IPS-18c (cell line): ENCODE data around the gene MS4A18.

Source experiments
- H3K4me3 ChIP-seq: 2 replicates; pipeline ENCODE4 v1.7.0; 2013; ENCODE audit warnings: low read depth, mild to moderate bottlenecking, low read length, moderate library complexity; ENCODE audit not compliant: insufficient read depth
- H3K9me3 ChIP-seq: one replicate; pipeline ENCODE4 v1.6.1; 2013; ENCODE audit warnings: mild to moderate bottlenecking, low read length, moderate library complexity; ENCODE audit not compliant: control insufficient read depth, insufficient read depth

Gene MS4A18

DNA sequence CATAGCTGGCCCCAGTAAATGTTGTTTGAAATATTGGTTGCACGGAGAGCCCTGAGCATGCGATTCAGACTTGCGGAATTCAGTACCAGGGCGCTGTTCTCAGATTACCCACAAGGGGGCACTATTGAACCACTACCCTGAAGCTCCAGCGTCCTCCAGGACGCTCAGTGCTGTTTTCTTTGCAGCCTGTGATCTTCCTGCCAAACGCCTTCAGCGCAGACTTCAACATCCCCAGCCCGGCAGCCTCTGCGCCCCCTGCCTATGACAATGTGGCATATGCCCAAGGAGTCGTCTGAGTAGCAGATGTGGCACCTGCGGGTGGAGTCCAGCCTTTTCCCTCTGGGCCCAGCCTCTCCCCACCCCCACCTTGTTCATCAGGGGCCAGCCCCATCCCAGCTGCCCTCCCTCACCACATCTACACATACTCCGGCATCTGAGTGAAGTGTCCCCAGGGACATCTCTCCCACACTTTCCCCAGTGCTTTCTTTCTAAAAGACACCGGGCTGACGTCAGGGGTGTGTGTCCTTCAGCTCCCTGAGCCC, 51.0 kb downstream of the MS4A18 start:
- no peaks in the 10 kb centered on the region for H3K9me3 ChIP-seq
- no peak overlapping the region for H3K4me3 ChIP-seq

DNA sequence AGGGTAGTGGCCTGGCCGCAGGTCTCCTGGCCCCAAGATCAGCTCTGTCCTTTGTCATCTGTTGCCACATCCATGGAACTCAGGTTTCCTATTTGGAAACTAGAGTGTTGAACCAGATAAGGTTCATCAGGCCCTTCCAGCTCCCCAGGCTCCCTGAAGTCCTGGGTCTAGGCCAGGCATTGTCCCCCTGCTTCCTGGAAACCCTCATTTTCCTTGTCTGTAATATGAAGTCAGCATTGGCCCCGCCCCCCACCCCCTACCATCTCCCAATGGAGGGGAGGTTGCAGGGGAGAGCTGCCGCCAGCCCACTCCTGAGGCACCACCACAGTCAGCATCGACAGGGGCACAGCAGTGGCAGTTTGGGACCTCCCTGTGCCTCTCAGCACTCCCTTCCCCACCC, 51.6 kb downstream of the MS4A18 start:
- H3K9me3 ChIP-seq, result no peaks in the 10 kb centered on the region
- no peak overlapping the region for H3K4me3 ChIP-seq

DNA sequence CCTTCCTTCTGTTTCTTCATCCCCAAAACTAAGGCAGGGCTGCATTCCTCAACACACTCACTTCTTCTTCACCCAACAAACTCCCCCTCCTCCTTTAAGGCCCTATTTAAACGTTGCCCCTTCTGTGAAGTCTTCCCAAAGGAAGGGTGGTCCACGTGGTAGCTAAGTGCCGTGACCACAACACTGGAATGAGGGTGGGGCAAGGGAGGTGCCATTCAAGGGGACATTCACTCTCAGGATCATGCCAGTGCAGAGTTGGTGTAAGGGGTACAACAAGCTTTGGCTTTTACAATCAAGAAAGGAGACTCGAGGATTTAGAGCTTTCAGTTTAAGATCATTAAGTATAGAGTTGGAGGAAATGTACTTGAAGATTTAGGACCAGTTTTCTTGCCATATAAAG, 52.6 kb downstream of the MS4A18 start:
- Histone ChIP-seq H3K9me3 (no peaks in the 10 kb centered on the region), H3K4me3 (no peak overlapping the region)

DNA sequence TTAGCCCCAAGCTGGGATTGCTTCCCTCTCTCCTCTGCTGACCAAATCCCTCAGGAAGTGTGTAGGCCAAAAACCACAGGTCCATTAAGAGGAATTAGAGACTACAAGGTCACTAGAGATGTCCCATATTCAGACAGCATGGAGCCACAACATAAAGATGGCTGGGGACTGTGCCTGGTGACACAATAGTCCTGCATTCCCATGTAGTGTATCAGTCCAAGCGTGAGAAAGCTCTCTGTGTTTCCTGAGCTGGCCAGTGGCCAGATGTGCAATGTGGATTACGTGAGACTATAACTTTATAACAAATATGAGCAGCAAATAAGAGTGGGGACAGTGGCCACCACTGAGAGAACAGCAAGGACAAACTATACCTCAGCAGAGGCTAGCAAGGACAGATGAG, 53.1 kb downstream of the MS4A18 start:
- Histone ChIP-seq H3K4me3 (no peak overlapping the region), H3K9me3 (no peaks in the 10 kb centered on the region)

DNA sequence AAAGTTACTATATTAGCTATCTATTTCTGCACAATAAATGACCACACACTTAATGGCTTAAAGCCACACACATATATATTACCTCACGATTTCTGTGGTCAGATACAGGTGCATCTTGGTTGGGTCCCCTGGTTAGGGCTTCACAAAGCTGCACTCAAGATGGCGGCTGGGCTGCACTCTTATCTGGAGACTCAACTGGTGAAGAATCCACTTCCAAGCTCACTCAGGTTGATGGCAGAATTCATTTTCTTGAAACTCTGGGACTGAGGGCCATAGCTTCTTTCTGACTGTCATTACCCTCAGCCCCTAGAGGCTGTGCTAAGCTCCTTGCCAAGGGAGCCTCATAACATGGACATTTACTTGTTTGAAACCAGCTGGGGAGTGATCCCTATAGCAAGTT, 55.5 kb downstream of the MS4A18 start:
- Histone ChIP-seq H3K4me3 (no peak overlapping the region), H3K9me3 (no peaks in the 10 kb centered on the region)

DNA sequence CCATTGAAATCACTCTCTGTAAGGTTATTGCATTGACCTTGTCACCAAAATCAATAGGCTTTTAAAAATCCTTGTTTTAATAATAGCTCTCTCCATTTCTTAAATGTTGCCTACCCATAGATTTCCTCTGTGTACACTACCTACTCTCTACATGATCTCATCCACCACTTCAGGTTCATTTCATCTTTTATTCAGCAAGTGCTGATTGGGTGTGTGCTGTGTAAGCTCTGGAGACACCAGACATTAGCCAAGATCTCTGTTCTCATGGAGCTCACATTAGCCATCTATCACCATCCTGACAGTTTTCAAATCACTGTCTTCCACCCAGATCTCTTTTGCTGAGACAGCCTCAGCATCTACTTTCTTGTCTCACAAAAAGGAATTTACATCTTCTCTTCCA, 56.3 kb downstream of the MS4A18 start:
- Histone ChIP-seq H3K9me3 (no peaks in the 10 kb centered on the region), H3K4me3 (no peak overlapping the region)

DNA sequence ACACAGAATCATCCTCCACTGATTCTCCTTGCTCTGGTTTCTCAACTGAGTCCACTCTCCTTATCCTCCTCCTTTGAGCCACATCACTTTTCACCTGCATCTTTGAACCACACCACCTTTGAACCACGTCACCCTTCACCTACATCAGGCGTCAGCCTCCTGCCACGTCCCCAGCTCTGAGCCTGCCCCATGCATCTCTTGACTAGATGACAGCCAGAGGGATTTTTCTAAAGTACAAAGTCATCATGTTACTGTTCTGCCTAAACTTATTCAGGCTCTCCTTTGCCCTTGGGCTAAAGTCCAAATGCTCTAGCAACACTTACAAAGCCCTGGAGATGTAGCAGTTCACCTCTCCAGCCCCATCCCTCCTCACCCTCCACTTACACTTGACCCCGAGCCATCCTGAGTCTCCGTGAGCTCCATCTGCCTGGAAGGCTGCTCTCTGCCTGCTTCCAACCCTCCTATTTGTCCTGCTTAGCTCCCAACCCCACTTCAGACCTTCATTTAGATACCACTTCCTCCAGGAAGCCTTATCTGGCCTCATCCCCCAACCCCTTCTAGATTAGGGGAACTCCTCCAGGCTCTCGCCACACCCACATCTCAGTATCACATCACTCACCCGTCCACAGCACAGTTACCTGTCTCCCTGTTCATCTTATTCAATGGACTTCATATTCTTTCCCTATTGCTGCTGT, 56.9 kb downstream of the MS4A18 start:
- Histone ChIP-seq H3K9me3 (no peaks in the 10 kb centered on the region), H3K4me3 (no peak overlapping the region)

DNA sequence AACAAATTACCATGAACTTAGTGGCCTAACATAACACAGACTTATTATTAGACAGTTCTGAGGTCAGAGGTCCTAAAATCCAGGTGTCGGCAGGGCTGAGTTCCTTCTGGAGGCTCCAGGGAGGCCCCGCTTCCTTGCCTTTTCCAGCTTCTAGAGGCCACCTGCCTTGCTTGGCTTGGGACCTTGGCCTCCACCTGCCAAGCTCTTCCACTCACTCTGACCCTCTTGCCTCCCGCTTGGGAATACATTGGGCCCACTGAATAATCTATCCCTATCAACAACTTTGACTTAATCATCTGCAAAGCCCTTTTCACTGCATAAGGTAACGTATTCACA, 57.4 kb downstream of the MS4A18 start:
- Histone ChIP-seq H3K9me3 (no peaks in the 10 kb centered on the region), H3K4me3 (no peak overlapping the region)

DNA sequence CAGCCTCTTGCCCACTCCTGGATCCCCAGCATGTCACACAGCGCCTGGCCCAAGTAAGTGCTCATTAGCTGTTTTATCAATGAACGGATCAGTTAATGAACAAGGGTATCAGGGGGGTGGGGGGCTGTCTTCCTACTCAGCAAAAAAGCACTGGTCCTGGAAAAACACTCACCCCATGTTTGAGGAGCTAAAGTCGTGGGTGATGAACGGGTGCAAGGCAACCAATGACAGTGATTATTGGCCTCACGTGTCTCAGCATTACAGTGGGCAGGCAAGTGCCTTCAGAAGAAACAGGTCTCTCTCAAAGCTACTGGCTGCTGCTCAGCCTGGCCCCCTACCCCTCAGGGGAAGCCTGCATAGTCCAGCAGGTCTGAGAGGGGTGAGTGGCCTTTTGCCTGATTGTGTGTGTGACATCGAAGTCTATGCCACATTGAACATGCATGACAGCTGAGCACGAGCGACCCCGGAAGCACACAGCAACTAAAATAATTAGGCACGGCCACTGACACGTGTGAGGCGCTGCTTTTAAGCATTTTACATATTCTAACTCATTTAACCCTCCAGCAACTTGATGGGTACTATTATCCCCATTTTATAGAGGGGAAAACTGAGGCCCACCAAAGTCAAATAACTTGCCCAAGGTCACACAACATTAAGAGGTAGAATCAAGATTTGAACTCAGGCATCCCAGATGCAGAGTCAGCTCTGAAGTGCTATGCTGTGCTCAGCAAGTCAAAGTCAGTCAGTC, 58.0 kb downstream of the MS4A18 start:
- H3K4me3 ChIP-seq, result no peak overlapping the region
- no peaks in the 10 kb centered on the region for H3K9me3 ChIP-seq

DNA sequence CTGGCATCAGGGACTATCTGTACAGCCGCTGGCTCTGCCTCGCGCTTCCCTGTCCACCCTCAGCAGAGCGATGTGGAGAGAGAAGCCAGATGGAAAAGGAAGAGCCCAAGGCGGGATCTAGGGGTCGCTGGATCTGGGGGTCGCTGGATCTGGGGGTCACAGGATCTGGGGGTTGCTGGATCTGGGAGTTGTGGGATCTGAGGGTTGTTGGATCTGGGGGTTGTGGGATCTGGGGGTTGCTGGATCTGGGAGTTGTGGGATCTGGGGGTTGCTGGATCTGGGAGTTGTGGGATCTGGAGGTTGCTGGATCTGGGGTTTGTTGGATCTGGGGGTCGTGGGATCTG, 58.6 kb downstream of the MS4A18 start:
- H3K4me3 ChIP-seq, result no peak overlapping the region
- no peaks in the 10 kb centered on the region for H3K9me3 ChIP-seq

DNA sequence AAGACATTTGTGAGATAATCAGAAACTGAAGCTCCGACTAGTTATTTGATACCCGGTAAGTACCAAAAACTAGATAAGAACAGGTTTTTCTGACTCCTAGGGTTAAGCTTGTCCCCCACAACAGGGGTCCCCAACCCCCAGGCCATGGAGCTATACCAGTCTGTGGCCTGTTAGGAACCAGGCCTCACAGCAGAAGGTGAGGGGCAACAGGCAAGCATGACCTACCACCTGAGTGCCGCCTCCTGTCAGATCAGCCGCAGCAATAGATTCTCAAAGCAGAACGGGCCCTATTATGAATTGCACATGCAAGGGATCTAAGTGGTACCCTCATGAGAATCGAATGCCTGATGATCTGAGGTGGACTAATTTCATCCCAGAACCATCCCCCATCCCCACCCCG, 59.4 kb downstream of the MS4A18 start:
- Histone ChIP-seq H3K9me3 (no peaks in the 10 kb centered on the region), H3K4me3 (no peak overlapping the region)

DNA sequence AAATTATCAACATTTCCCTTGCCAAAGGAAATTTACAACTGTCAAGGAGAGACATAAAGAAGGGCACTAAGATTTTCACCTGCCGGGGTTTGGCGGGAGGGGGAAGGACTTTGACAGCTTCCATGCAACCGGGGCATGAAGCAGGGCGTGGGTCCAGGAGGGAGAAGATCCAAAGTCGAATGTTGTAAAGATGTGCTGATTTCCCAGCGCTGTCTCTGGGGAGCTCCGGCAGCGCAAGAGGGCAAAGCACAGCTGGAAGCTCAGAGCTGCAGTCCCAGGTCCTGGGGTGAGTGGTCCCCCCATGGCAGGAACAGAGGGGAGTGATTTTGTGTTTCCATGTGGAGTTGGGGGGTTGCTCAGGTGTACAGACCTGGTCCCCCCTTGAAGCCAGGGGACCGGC, 60.6 kb downstream of the MS4A18 start, which contains the start of gene MS4A10:
TSS of gene MS4A10 (plus strand) at position 198 of the 400 bp plus-strand sequence. CDS start 5,003 bp downstream, outside the sequence.
- H3K9me3 ChIP-seq, result peaks cover 2% of the 10 kb centered on the region

DNA sequence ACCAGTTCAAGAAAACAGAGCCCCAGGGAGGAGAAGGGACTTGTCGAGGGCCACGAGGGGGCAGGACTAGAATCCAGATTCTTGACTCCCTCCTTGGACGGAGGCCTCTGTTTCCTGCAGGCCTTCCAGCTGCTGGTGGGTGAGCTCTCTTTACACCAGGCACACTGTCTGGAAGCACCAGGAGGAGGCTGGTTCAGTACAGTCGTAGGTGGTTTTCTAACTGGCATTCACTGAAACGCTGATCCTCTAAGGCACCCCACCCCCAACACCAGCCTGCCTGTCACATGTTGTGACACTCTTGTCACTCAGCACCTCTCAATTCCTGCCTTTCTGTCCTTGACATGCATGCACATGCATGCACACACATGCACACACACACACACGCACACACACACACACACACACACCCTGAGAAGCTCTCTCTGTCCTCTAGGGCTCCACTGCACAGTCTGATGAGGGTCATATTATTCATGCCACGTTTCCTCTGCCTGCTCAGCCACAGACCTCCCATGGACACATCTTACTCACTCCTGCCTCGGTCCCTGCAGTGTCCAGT, 61.4 kb downstream of the MS4A18 start:
- Histone ChIP-seq H3K9me3 (peaks cover 5% of the 10 kb centered on the region), H3K4me3 (no peak overlapping the region)

More for the DNA sequence above, 60.6 kb downstream of the MS4A18 start, which contains the start of gene MS4A10:
- no peak within 1 kb of the TSS for H3K4me3 ChIP-seq

DNA sequence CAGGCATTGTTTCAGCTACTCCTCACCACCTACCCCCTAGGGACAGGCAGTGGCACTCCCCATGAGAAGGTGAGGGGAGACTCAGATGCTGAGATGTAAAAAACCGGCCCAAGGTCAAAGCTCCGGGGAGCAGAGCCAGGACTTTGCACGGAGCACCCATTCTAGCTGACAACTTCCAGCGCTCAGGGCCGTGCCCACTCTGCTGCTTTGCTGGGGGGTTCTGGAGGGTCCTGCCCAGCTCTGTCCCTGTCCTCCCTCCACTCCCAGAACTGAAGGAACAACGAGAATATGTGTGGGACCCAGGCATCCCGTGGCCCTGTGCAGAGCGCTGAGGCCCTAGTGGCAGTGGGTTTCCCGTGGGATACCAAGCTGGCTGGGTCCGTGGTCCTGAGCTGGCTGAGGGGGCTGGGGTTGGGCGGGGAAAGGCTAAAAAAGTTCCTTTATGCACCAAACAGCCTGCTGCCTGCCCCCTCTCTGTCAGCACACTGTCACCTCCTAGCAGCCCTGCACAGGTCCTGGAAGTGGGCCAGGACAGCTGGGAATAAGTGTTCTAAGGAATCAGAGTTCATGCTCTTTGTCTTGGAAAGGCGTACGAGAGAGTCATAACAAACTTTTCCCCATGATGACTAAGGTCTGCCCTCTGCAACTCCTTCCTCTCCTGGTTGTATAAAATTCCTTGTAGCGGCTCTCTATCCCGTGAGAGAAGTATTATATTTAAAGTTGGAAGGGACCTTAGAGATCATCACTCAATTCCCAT, 62.5 kb downstream of the MS4A18 start:
- Histone ChIP-seq H3K9me3 (peaks cover 13% of the 10 kb centered on the region), H3K4me3 (no peak overlapping the region)

DNA sequence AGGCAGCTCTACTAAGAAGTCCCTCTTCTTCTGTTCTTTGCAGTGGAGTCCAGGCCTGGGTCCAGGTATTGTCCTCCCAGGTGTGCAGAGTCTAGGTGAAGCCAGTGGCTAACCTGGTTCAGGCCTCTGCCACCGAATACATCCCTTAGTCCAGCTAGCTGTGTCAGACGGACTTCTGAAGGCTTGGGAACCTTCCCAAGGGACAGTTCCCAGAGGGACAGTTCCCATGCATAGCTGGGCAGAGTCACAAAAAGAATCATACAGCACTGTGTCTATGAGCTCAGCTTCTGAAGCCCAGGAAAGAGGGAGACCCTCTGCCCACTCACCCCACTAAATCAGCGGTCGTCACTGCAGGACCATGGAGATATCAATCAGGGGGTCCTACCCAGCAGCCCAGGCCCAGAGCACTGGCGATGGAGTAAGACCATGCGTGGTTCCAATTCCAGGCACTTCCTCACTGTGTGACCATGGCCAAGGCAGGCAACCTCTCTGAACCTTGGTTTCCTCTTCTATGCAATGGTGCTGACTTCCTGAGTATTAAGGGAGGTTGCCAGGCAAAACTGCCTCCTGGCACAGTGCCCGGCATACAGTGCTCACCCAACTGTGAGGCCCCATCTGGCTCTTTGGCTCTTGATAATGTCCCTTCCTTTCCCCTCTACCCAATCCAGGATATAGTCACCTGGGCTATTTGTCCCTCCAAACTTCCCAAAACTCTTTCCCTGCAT, 64.0 kb downstream of the MS4A18 start:
- peaks cover 13% of the 10 kb centered on the region for H3K9me3 ChIP-seq
- H3K4me3 ChIP-seq, result no peak overlapping the region

DNA sequence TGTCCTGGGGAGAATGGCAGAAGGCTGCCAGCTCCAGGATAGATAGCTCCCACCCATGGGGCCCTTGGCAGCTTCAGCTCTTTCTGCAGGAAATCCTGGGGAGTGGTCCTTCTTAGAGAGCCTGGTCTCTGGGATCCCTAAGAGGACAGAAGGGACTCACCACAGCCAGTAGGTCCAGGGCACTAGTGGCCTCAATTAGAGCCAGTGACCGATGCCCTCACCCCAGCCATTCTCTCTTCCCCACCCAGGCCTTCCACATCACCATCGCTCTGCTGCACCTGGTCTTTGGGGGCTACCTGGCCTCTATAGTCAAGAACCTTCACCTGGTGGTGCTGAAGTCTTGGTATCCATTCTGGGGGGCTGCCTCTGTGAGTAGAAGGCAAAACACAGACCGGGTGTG, 66.2 kb downstream of the MS4A18 start:
- H3K9me3 ChIP-seq, result peaks cover 13% of the 10 kb centered on the region

More for the DNA sequence above, 66.2 kb downstream of the MS4A18 start:
- no peak overlapping the region for H3K4me3 ChIP-seq
